Measurements from ENCODE around the gene TRPM3.

- no peak for TF ChIP-seq EZH2 (optimal IDR thresholded peaks at IDR 0.05; ENCODE audit: low read depth, low read length)
- TF ChIP-seq CTCF (IDR thresholded peaks at IDR 0.05; ENCODE audit: low read length), result no peak
- TF ChIP-seq EZH2phosphoT487 (IDR thresholded peaks at IDR 0.05; ENCODE audit: low read length), result no peak
Measured at GRCh38 chr9:70901746-70902145, 219.7 kb downstream of the TRPM3 start.
